Progenitor cell of endocrine pancreas (in vitro differentiated cells): ENCODE results near the gene NDST4. TPM values are rescaled to one million over a fixed set of nuclear protein-coding genes. Genes with fewer than 3 reads are reported as not detected.

Experiments used
- DNase-seq: peaks from one replicate; pipeline ENCODE4 v3.0.0; 2021; ENCODE audit warnings: low spot score; ENCODE audit not compliant: unreplicated experiment
- H3K27ac Mint-ChIP-seq: 2 replicates; pipeline ENCODE4 v1.8.0; 2021; ENCODE audit warnings: mild to moderate bottlenecking, moderate library complexity, mixed read lengths
- H3K27me3 Mint-ChIP-seq: 2 replicates; pipeline ENCODE4 v1.8.0; 2021; ENCODE audit warnings: mixed read lengths
- H3K36me3 Mint-ChIP-seq: 2 replicates; pipeline ENCODE4 v1.8.0; 2022; ENCODE audit warnings: mixed read lengths; ENCODE audit not compliant: insufficient read depth
- H3K4me1 Mint-ChIP-seq: 2 replicates; pipeline ENCODE4 v1.8.0; 2021; ENCODE audit warnings: low read depth, mixed read lengths
- H3K4me3 Mint-ChIP-seq: 2 replicates; pipeline ENCODE4 v1.8.0; 2021; ENCODE audit warnings: low read depth, mild to moderate bottlenecking, moderate library complexity, mixed read lengths
- H3K9me3 Mint-ChIP-seq: 2 replicates; pipeline ENCODE4 v1.8.0; 2021; ENCODE audit warnings: low read depth, mixed read lengths
- total RNA-seq: library from RNA; stranded (reverse); gene quantifications from 2 replicates; pipeline ENCODE4 v1.2.1, GENCODE V29; 2021
- TF ChIP-seq, protein P1 (sequence below): fragments of 200-600 bp; sonication (generic); IDR thresholded peaks from one replicate; pipeline ENCODE4 v1.5.0; 2021; ENCODE audit warnings: antibody characterized with exemption, mild to moderate bottlenecking; ENCODE audit not compliant: unreplicated experiment

NDST4 gene
- total RNA-seq, 1 donor from 2014 or later = 0.14 TPM

GRCh38 chr4:114927881-114928280, 185.5 kb downstream of the NDST4 start:
- Mint-ChIP-seq H3K9me3 (peaks cover 3% of the 10 kb centered on the region), H3K36me3 (no peaks in the 10 kb centered on the region), H3K27me3 (no peaks in the 10 kb centered on the region), H3K4me1 (peaks cover 2% of the 10 kb centered on the region), H3K4me3 (no peak overlapping the region), H3K27ac (no peak overlapping the region)
- TF ChIP-seq, protein P1, sequence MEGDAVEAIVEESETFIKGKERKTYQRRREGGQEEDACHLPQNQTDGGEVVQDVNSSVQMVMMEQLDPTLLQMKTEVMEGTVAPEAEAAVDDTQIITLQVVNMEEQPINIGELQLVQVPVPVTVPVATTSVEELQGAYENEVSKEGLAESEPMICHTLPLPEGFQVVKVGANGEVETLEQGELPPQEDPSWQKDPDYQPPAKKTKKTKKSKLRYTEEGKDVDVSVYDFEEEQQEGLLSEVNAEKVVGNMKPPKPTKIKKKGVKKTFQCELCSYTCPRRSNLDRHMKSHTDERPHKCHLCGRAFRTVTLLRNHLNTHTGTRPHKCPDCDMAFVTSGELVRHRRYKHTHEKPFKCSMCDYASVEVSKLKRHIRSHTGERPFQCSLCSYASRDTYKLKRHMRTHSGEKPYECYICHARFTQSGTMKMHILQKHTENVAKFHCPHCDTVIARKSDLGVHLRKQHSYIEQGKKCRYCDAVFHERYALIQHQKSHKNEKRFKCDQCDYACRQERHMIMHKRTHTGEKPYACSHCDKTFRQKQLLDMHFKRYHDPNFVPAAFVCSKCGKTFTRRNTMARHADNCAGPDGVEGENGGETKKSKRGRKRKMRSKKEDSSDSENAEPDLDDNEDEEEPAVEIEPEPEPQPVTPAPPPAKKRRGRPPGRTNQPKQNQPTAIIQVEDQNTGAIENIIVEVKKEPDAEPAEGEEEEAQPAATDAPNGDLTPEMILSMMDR = no peak
- no peak for DNase-seq

DNA sequence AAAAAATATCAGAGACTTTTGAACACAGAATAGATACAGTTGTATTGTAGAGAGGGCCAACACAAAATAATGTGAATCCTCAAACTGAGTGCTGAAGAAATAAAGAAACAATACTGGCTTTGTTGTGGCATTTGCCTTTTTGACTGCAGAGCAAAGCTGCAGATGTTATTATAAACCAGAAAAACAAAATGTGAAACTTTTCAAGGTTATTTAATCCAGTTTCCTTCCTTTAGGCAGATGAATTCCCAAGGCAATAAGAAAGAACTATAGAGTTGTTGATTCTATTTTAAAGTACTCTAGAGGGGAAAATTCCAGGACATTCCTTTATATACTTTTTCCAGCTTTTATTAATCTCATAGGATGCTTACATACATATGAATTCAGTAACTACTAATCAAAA, 186.8 kb downstream of the NDST4 start:
- peaks cover 8% of the 10 kb centered on the region for H3K4me1 Mint-ChIP-seq
- no peaks in the 10 kb centered on the region for H3K27me3 Mint-ChIP-seq
- no peak overlapping the region for H3K27ac Mint-ChIP-seq

GRCh38 chr4:114924311-114924710, 189.1 kb downstream of the NDST4 start:
- no peaks in the 10 kb centered on the region for H3K36me3 Mint-ChIP-seq
- H3K27ac Mint-ChIP-seq = no peak overlapping the region
- DNase-seq = no peak
- peaks cover 3% of the 10 kb centered on the region for H3K9me3 Mint-ChIP-seq
- H3K4me1 Mint-ChIP-seq = peaks cover 19% of the 10 kb centered on the region
- TF ChIP-seq, protein P1 = no peak
- no peak overlapping the region for H3K4me3 Mint-ChIP-seq
- H3K27me3 Mint-ChIP-seq = no peaks in the 10 kb centered on the region

More for the DNA sequence above, 186.8 kb downstream of the NDST4 start:
- DNase-seq = no peak
- H3K4me3 Mint-ChIP-seq = no peak overlapping the region
- peaks cover 3% of the 10 kb centered on the region for H3K9me3 Mint-ChIP-seq
- TF ChIP-seq, protein P1 = no peak
- H3K36me3 Mint-ChIP-seq = no peaks in the 10 kb centered on the region

GRCh38 chr4:114922592-114922933, 190.9 kb downstream of the NDST4 start:
- Mint-ChIP-seq H3K4me1 (peaks cover 22% of the 10 kb centered on the region), H3K27me3 (no peaks in the 10 kb centered on the region), H3K36me3 (no peaks in the 10 kb centered on the region), H3K9me3 (no peaks in the 10 kb centered on the region), H3K4me3 (no peak overlapping the region), H3K27ac (no peak overlapping the region)
- TF ChIP-seq, protein P1 = no peak
- no peak for DNase-seq

DNA sequence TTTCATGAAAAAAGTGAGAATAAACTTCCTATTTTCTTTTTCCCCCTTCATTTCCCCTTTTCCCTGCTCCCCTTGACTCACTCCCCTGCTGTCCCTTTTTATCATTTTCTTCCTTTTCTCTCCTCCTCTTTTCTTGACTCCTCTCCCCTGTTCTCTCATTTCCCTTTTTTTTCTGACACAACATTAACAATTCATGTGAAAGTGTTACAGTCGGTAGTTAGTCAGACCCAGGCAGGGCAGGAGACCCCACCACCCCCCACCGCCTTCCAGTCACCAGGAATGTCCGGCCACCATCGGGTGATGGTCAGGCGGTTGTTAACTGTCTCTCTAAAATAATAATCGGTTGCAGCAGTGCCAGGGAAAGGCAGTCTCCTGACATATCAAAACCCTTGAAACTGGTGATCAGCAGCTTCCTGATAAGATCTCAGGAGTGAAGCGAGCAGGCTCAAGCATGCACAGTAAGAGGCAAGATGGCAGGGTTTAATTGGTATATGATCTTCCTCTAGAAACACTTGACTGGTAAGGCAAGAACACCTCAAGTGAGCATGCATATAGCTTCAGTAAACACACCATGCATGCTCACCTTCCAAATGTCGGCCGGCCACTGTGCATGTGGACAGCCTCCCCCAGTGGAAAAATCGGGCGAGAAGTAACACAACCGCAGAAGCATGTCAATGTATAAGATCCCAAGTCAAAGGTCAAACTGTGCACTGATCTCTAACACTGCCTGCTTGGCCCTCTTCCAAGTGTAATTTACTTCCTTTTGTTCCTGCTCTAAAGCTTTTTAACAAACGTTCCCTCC, 191.4 kb downstream of the NDST4 start:
- peaks cover 22% of the 10 kb centered on the region for H3K4me1 Mint-ChIP-seq
- H3K27me3 Mint-ChIP-seq = no peaks in the 10 kb centered on the region
- no peaks in the 10 kb centered on the region for H3K36me3 Mint-ChIP-seq
- no peak overlapping the region for H3K4me3 Mint-ChIP-seq
- no peaks in the 10 kb centered on the region for H3K9me3 Mint-ChIP-seq
- peak overlapping the region; percentile 26 for H3K27ac Mint-ChIP-seq
- TF ChIP-seq, protein P1 = no peak
- no peak for DNase-seq
